SH-SY5Y (cell line): ENCODE results near the gene DLGAP1.

ENCODE experiments used
- GATA2 ChIP-seq: IDR thresholded peaks from 2 replicates; pipeline ENCODE4 v1.6.1; 2011; ENCODE audit warnings: mild to moderate bottlenecking, low read depth, low read length
- GATA3 ChIP-seq: IDR thresholded peaks from 2 replicates; pipeline ENCODE4 v1.6.1; 2011; ENCODE audit warnings: low read depth, mild to moderate bottlenecking, low read length, moderate library complexity

GRCh38 chr18:4142876-4143275 lies 312.2 kb downstream of the DLGAP1 start:
- TF ChIP-seq GATA3 (no peak), GATA2 (no peak)
